ENCODE data around the gene NOTCH3.

The NOTCH3 gene

GRCh38 chr19:15197275-15197941, 3.4 kb downstream of the NOTCH3 start:
- no peak for DNase-seq (ENCODE audit: low read depth in 4 of 4, low spot score in 1 of 4)

GRCh38 chr19:15196360-15197005, 4.3 kb downstream of the NOTCH3 start:
- DNase-seq (ENCODE audit: low read depth in 4 of 4, low spot score in 1 of 4): no peak

GRCh38 chr19:15195371-15196334, 5.1 kb downstream of the NOTCH3 start:
- DNase-seq (ENCODE audit: low read depth in 4 of 4, low spot score in 1 of 4): no peak

DNA sequence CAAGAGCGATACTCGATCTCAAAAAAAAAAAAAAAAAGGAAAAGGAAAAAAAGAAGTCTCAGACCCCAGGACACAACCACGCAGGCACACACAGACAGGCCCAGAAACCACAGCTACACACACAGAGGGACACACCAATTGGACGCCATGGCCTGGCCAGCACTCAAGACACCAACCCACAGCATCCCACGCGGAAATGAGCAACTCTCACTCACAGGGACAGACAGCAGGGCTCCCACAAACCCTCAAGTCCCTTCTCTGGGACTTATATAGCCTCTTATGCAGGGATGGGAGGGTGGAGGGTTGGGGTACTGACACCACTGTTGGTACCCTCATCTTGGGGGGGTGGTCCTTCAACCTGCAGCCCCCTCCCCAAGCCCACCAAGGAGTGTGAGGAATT, 5.9 kb downstream of the NOTCH3 start:
- DNase-seq (ENCODE audit: low read depth in 4 of 4, low spot score in 1 of 4): no peak

DNA sequence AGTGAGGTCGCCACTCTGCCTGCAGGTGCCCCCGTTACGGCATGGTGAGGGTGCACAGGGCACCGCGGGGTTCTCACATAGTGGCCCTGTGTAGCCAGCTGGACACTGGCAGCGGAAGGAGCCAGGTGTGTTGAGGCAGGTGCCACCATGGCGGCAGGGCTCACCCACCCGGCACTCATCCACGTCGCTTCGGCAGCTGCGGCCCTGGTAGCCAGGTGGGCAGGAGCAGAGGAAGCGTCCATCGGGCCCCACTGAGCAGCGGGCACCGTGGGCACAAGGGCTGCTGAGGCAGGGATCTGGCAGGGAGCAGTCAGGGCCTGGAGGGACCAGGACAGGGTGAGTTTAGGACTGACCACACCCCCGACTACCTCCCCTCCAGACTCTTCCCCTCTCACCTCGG, 8.8 kb downstream of the NOTCH3 start:
- no peak for DNase-seq (ENCODE audit: low read depth in 4 of 4, low spot score in 1 of 4)

- DNase-seq (ENCODE audit: low read depth in 4 of 4, low spot score in 1 of 4): no peak
Measured at GRCh38 chr19:15191514-15191913, 9.3 kb downstream of the NOTCH3 start.

- no peak for DNase-seq (ENCODE audit: low read depth in 4 of 4, low spot score in 1 of 4)
Measured at GRCh38 chr19:15188851-15189250, 11.9 kb downstream of the NOTCH3 start.

GRCh38 chr19:15187026-15188007, 13.5 kb downstream of the NOTCH3 start:
- no peak for DNase-seq (ENCODE audit: low read depth in 4 of 4, low spot score in 1 of 4)

DNA sequence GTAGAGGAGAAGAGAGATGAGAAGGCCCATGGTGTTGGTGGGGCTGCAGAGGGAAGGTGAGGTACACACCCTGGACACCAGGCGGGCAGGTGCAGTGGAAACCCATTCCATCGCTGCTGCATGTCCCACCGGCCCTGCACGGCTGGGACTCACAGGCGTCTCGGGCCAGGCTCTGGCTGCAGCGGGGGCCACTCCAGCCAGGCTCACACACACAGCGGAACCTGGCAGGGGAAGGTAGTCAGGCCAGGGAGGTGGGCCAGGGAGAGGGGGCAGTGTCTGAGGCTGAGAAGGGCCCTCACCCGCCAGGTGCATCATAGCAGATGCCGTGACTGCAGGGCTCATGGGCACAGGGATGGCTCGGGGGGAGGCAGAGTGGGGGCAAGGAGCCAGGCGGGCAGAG, 15.6 kb downstream of the NOTCH3 start:
- no peak for DNase-seq (ENCODE audit: low read depth in 4 of 4, low spot score in 1 of 4)

DNA sequence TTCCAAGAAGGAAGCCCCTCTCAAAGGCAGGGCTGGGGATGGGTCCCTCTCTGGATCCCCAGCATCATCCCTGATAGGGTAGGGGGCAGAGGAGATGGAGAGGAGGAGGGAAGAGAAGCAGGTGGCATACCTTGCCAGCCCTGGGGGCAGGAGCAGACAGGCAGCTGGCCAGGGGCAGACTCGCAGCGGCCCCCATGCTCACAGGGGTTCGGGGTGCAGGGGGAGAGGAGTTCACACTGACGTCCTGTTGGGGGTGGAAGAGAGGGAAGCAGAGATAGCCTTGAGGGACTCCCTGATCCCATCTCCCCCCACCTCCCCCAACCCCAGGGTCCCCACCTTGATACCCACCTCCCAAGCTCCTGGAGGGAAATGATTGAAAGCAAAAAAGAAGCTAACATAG, 16.0 kb downstream of the NOTCH3 start:
- no peak for DNase-seq (ENCODE audit: low read depth in 4 of 4, low spot score in 1 of 4)

DNA sequence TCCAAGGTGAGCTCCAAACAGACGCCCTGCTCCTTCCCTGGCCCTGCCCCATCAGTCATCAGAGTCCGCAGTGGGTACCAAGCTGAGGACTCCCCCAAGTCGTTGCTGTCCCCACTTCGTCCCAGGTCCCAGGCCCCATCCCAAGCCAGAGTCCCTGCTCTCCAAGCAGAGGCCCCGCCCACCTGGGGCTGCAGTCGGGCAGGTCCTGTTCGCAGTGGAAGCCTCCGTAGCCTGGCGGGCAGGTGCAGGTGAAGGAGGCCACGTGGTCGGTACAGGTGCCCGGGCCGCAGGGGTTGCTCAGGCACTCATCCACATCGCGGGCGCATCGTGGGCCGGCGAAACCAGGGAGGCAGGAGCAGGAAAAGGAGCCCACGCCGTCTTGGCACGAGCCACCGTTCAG, 19.4 kb downstream of the NOTCH3 start:
- no peak for DNase-seq (ENCODE audit: low read depth in 4 of 4, low spot score in 1 of 4)

- no peak for DNase-seq (ENCODE audit: low read depth in 4 of 4, low spot score in 1 of 4)
Measured at GRCh38 chr19:15180451-15181390, 20.1 kb downstream of the NOTCH3 start.

DNA sequence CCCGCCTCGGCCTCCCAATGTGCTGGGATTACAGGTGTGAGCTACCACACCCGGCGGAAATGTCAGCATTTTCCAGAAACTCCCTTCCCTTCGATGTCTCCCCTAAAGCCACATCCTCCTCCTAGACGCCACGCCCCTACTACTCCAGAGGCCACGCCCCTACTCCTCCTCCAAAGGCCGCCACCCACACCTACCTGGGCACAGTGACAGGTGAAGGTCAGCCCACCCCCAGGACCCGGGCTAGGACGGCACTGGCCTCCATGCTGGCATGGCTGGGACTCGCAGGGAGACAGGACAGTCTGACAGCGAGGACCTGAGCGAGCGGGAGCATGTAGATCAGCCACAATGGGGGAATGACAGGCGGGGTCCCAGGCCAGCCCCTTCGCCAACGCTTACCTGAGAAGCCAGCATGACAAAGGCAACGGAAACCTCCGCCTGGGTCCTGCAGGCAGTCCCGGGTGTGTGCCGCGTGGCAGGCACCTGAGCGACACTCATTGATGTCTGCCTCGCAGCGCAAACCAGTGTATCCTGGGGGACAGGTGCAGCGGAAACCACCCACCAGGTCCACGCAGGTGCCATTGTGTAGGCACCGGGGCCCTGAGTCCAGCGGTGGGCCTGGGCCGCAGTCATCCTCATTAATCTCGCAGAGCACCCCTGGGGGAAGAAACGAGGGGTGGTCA, 22.0 kb downstream of the NOTCH3 start:
- no peak for DNase-seq (ENCODE audit: low read depth in 4 of 4, low spot score in 1 of 4)

GRCh38 chr19:15177269-15178116, 23.3 kb downstream of the NOTCH3 start:
- DNase-seq (ENCODE audit: low read depth in 4 of 4, low spot score in 1 of 4): peak; percentile 64 to 79 (median 74)

GRCh38 chr19:15175609-15176008, 25.2 kb downstream of the NOTCH3 start:
- DNase-seq (ENCODE audit: low read depth in 4 of 4, low spot score in 1 of 4): no peak

GRCh38 chr19:15173746-15174404, 26.9 kb downstream of the NOTCH3 start:
- no peak for DNase-seq (ENCODE audit: low read depth in 4 of 4, low spot score in 1 of 4)

- no peak for DNase-seq (ENCODE audit: low read depth in 4 of 4, low spot score in 1 of 4)
Measured at GRCh38 chr19:15170345-15170744, 30.4 kb downstream of the NOTCH3 start.

All from stimulated activated CD4-positive, alpha-beta T cell treated with anti-CD3 and anti-CD28 coated beads, Interleukin-1b, Interleukin-23, amount 100 ng/mL, for 24 hours (primary cell).